Bone marrow (tissue), 2 donors: ENCODE results near the gene FAM107A.

Experiments
- DNase-seq, 2 donors: peaks; one replicate each; lab custom pipeline; 2025; lab: John Stamatoyannopoulos, UW

FAM107A gene, protein sequence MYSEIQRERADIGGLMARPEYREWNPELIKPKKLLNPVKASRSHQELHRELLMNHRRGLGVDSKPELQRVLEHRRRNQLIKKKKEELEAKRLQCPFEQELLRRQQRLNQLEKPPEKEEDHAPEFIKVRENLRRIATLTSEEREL

DNA sequence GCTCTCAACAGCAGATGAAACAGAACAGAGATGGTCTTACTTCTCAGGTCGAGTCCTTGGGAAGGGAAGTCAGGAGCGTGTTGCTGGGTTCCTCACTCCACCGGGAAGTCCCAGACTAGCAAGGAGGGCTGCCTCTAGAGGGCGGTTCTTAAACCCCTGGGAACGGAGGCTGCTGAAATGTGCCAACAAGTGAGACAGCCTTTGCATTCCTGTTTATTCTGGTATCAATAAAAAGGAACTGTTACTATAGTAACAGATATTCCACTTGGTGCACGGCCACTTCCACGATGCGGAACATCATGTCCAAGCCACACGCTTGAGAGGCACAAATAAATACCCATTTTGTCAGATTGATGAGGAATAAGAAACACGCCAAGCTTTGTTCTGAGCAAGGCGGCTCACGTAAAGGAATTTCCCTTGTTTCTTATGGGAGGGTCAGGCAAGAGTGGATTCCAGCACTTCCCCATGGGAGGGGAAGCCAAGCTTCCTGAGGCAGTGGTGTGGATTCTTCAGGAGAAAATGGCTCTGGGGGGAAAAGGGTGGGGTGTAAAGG is at the start of gene FAM107A:
Gene FAM107A (minus strand): TSS at position 123 of the 553 bp plus-strand sequence. CDS start 7,531 bp downstream, outside the sequence.
- DNase-seq = no peak

DNA sequence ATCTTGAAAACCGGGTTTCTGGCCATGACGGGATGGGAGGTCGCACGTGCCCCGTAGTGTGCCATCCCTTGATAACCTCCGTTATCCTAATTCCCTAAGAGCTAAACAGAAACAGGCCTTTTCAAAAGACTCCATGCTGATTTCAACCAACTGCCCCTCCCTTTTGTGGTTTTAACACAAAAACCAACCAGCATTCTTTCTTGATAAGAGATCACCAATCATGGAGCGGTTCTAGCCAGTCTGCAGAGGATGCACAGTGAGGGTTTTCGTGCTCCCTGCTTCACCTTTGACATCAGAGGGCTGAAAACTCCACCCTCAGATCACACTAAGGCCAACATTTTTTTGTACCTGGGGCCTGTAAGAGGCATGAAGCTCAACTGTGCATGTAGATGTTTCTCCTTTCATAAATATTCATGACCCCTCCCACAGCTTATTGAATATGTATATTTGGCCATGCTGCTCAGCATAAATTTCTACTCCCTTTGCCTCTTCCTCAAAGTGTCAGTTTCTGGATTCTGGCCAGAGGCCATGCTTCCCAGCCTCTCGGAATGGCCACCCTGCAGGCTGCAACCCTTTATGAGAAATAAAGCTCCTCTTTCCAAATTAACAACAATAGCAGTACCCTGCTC is 48.1 kb upstream of the FAM107A start:
- no peak for DNase-seq

DNA sequence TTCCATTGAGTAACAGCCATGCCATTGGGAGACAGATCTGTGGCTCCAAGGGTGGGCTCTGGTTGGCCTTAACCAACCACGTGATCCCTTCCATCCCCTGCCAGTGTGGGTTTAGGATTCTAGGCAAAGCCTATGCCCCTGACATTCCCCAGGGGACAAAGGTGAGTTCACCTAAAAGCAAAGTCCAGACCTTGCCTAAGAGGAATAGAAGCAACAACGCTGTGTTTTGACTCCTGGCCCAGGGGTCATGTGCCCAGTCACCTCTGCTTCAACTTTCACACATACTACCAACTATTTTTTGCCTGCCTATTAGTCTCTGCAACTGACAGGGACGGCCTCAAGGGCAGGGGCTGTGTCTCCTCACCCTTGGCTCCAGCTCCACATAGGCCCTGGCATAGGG is 47.4 kb upstream of the FAM107A start:
- no peak for DNase-seq

DNA sequence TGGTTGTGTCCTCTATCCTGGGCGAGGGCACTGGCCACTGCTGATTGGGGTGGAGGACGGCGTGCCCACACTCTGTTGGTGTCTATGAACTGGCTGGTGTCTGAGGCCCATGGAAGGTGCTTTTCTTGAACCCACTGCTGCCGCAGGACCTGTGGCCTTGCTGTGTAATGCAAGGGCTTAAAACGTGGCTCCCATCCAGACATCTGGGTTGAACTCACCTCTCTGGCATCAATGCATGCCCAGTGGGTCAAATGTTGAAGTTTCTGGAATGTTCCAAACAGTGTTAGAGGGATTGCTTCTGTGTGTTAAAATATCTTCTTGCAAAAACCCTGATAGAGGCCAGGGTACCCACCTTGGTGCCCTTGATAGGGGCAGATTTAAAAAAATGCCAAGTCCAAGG is 46.8 kb upstream of the FAM107A start:
- DNase-seq = no peak

DNA sequence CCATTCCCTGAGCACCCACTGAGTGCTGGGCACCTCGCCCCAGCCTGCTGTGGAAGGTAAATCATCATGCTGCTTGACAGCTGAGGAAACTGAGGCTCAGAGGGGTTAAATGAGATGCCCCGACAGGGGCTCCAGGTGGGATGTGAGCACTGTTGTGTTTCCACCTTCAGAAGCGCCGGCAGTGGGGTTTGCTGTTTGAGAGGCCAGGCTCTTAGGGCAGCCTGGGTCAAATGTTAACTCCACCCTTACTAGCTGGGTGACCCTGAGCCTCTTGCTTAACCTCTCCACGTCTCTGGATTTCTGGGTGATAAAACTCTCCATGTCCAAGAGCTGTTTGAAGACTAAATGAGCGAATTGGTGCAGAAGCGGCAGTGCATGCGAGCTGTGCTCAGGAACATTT is 46.3 kb upstream of the FAM107A start:
- DNase-seq = no peak

DNA sequence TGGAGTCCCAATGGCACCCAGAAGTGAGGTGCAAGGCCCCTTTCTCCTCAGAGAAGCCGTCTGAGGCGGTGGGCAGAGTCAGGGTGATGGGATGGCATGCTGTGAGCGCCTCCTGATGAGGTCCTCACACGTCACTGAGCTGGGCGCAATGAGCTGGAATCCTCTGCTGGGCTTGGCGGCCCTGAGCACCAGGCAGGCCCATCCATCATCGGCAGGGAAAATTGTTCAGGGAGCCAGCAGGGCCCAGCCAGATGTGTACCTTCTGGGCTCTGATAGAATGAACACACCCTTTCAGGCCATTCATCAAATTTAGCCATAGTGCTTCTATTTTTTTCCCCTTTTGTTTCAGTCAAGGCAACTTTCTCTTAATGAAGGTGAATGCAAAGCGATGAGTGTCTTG is 45.7 kb upstream of the FAM107A start:
- no peak for DNase-seq

DNA sequence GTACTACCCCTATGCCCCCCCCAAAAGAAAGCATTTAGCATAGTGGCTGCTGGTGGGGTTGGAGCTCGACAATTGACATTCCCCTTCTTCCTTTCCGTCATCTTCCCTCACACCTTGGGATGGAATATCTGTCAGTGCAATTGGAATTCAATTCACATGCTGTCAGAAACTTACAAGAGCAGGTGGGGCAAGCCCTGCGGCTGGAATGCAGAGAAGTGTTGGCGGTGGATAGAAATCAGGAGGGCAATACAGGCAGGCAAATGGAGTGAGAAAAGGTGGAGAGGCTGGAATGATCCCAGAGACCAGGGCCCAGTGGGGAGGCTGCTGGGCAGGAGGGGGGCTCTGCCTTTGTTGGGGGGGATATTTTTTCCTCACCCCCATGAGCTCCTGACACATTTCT is 45.2 kb upstream of the FAM107A start:
- DNase-seq = no peak

DNA sequence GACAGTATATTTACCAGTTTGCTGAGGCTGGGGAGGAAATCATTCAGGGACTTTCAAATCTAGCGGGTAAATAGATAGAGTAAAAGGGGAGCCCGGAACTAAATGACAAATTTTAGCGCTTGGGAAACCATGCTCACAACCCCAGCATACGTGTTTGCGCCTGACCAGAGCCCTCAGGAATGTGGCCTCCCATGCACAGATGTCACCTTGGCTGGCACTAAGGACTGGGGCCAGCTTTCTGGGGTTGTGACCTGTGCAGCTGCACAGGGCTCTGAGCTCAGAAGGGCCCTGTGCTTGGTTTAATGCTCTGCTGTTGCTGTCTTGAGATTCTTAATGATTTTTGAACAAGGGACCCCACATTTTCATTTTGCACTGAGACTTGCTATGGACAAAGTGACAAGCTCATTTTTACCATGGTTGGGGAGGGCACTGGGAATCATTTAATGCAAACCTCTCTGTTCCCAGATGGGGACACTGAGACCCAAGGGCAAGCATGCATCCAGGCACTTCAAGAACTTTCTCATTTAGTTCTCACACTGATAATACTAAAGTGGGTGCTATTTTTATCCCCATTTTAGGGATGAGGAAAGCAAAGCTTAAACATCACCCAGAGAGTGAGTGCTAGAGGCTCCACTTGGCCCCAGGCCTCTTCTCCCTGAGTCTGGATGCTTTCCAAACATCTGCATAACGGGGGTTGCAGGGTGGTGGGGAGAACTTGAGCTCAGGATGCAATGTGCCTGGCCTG is 44.1 kb upstream of the FAM107A start:
- DNase-seq = no peak

DNA sequence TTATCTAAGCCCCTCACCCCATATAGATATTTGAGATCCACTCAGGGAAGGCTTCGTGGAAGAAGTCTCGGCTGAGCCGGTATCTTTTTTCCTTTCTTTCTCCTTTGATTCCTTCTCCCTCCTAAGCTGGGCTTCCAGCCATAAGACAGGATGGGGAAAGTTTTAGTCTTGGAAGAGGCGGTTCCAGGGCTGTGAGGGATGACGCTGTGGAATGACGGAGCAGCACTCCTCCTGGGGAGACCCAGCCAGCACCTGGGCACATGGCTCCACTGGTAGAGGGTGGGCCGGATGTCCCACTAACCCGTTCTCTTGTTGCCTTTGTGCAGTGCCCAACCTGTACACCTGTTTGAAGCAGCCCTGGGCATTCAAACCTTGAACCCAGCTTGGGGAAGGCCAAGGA is 43.2 kb upstream of the FAM107A start:
- no peak for DNase-seq

DNA sequence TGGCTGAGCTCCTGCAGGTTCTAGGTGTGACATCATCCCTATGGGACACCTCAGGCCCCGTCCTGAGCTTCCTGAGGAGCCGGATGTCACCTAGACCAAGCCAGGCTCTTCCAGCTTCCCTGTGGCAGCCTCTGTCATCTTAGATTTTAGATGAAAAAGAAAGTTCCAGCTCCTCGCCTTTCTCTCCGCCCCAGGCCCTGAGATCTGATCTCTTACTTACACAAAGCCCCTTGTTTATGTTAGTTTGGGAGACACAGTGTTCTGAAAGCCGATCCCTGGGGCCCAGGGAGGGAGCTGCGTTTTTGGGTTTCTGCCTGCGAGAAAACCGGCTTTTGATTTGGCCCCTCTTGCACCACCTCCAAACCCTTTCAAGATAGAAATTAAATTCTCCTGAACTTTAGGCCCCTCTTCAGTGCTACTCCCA is 40.2 kb upstream of the FAM107A start:
- DNase-seq = no peak

DNA sequence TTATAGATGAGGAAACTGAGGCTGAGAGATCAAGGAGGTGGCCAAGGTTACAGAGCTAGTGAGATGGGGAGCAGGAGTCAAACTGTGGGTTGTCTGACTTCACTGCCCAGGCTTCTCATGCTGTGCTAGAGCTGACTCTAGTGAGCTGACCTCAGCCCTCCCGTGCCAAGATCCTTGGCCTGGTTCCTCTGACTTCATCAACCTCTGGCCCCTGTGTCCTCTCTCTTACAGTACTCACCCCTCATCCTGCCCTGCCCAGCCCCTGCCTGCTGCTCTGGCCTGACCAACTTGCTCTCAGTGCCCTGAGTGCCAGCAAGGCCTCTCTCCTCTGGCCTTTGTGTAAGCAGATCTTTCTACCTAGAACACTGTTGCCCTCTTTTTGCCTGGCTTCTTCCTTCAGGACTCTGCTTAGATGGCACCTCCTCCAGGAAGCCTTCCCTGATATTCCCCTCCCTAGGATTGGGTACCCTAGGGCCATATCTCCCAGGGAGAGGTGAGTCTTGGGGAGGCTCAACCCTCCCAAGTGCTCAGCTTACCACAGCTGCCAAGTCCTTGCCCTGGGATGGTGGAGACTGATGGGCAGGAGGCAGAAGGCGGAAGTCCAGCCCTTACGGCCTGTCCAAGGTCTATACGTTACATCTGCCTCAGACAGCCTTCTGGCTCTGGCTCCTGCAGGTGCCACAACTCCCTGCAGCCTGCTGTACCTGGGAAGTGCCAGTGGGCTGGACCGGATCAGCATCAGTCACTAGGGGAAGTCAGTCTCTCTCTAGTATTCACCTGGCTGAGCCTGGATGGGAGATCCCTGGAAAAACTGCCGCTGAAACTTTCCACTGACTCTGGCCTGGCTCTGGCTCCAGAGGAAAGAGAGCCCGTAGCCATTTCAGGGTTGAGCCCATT is 36.3 kb upstream of the FAM107A start:
- no peak for DNase-seq

DNA sequence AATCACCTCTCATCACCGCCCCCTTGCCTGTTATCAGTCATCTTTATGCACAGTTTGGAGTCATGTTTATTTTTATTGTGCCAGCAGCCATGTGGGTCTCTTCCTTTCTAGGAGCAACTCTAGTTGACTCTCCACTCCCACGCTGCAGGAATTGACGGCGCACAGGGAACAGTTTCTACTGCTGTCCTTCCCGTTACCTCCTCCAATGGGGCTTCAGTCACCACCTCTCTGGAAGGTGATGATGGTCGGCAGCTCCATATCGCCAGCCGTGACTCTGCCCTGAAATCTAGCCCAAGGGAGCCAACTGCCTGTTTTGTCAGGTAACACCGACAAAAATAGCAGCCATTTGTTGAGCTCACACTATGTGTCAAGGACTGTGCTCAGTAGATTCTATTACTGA is 35.6 kb upstream of the FAM107A start:
- no peak for DNase-seq

DNA sequence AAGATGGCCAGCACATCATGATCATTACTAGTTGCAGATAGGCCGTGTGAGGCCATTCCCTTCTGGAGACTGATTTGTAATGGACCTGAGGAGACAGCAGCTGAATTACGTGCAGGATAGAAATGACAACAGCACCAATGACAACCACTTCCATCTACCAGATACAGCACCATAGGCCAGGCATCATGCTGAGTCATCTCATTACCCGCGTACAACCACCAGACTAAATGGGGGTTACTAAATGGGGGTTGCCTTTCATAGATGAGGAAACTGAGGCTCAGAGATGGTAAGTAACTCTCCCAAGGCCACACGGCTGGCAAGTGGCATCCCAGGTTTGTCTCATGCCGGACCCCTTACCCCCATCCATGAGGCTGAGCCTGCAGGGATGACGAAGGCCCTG is 32.8 kb upstream of the FAM107A start:
- DNase-seq = no peak

DNA sequence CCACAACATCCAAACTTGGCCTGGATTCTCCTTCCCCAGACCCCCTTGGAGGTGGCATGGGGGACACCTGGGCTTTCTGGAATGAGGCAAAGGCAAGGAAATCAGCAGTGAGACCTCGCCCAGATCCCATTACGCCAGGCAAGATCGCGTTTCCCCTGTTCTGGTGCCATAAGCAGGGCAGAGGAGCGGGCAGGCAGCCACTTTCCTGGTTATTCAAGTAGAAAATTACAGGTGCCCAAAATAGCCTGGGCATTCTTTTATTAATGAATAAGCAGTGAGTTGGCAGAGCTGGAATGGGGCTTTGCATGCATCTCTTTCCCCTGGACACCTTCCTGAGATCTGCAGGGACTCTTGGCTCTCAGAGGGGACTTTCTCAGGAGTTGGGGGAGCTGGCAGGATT is 31.5 kb upstream of the FAM107A start:
- no peak for DNase-seq

DNA sequence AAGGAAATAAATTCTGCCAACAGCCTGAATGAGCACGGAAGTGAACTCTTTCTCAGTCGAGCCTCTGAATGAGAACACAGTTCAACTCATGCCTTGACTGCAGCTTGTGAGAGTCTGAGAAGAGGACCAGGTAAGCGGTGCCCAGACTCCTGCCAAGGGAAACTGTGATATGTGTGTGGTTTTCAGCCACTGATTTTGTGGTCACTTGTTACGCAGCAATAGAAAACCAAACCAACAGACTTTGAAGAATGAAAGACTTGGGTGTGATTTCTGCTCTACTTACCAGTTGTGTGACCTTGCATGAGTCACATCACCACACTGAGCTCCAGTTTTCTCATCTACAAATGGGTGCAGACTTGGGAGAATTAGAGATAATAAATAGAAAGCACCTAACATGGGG is 30.6 kb upstream of the FAM107A start:
- DNase-seq = no peak

DNA sequence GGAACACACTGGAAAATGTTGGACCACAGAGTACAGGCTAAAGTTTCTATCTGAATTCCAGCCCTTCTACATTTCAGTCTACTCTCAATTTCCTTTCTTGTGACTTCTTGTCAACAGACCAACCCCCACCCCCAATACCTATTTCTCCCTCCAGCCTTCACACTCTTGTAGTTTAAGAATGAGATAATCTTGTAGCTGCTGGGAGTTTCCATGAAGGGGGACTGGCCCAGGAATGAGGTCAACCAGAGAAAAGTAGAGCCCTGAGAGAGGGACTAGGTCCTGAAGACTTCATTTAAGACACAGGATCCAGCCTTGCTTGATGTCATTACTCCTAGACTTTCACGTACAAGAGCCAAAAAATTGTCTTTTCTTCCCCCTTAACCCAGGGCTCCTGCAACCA is 29.5 kb upstream of the FAM107A start:
- DNase-seq = no peak

DNA sequence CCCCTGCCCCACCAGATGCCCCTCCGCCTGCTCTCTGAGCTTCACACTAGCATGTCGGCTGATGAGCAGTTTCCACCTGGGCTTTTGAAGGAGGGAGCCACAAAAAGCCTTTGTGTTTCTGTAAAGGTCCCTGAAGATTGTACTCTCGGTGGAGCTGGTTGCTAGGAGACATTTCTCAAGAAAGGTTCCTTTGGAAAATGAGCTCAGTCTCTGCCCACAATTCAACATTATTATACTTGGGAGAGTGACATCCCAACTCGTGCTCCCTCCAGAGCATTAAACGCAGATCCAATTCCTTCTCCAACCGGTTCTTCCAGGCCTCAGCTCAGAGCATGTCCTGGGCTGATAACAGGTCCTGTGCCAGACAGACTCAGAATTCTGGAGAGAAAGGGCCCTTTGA is 26.8 kb upstream of the FAM107A start:
- DNase-seq = no peak

DNA sequence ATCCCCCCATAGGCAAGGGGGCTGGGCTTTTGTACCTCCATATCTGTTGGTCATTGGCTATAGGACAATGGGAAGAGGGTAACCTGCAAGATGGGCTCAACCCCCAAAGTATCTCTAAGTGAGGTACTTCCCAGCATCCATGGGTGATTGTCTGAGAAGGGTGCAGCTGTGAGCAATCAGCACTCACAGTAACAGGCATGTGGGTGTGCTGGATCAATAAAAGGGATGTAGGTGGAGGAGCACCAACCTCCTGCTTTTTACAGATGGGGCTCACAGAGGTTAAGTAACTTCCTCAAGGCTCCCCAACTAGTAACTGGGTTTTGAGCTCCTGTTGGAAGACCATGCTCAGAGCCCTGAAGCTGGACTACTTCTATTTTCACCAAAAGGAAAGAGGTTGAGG is 26.4 kb upstream of the FAM107A start:
- no peak for DNase-seq

DNA sequence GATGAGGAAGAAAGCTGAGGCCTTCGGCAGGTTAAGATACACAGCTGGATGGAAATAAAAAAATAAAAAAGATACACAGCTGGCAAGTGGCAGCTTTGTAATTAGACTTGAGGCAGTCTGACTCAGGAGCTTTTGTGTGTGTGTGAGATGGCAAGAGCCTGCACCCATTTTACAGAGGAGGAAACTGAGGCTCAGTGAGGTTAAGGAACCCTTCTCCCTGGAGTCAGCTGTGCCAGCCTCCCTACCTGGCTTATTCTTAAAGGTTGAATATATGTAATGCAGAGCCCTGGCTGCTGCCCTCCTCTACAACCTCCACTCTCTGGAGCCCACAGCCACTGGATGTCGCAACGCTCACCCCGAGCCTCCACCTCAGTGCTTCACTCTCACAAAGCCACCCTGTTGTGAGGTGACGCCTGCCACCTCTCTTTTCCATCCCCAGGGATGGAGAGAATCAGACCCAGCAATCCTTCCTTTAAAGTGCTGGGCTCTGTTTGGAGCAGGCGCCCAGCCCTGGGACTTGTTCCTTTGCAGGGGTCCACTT is 20.6 kb upstream of the FAM107A start:
- DNase-seq = no peak

DNA sequence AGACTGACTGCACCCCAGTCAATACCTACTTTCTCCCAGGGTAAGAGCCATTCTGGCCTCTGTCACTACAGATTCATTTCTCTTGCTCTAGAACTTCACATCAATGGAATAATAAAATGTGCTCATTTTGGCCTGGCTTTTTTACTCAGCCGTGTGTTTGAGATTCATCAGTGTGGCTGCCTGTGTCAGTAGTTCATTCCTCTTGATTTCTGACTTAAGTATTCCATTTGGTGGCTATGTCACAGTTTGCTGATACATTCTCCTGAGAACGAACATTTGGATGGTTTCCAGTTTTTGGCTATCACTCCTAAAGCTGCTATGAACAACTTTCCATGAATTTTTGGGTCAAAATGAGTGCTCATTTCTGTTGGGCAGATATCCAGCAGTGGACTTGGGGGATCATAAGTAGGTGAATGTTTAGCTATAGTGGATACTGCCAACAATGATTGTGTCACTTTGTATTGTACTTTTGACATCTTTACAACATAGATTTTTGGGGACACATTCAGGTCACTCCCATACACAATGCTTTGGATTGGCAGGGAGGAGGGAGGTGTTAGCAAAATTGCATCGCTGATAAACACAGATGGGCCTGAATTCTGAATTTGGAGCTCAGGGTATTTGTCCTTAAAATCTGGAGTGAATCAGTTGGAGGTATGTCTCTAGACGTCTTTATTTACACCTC is 19.8 kb upstream of the FAM107A start:
- no peak for DNase-seq

DNA sequence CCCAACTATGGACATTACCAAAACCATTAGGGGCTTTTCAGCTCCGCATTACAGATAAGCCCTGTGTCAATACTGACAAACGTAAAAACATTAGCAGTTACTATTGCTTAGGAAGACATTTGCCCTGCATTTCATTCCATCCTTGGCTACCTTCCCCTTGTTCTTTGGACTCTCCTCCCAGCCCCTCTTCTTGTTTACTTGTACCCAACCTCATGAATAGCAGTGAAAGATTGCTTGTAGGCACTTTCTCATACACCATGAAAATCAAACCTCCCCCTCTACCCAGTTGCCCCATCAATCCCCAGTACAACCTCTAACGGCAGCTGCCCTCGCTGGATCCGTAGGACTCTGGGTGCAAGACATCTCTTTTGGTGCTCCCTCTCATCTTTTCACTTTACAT is 16.9 kb upstream of the FAM107A start:
- DNase-seq = no peak
